GM21723 (cell line): Measurements from ENCODE around the gene CD28.
A peak's percentile ranks its signal among the peaks of the same experiment; 100 is the strongest.

Experiments used
- ATAC-seq: cut with Tn5 transposase; IDR thresholded peaks from one replicate; pipeline ENCODE4 v1.9.1; 2021; ENCODE audit warnings: mild to moderate bottlenecking, moderate library complexity; ENCODE audit not compliant: unreplicated experiment

Gene CD28

DNA sequence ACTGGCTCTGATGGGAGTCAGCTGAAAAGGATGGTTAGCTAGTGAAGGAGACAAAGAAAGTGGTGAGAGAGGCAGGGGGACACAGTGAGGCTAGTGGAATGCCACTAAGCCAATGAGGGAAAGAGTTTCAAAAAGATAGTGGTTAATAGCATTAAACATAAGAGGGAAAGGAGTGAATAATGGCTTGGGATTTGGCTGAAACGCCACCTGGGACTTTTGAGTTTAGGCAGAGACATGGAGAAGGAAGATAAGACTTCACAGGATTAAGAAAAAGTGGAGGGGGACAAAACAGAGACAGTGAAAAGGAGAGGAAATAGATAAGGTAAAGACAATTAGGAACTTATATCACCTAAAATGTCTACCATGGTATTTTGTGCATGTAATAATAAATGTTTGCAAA, 6.9 kb downstream of the CD28 start:
- no peak for ATAC-seq

DNA sequence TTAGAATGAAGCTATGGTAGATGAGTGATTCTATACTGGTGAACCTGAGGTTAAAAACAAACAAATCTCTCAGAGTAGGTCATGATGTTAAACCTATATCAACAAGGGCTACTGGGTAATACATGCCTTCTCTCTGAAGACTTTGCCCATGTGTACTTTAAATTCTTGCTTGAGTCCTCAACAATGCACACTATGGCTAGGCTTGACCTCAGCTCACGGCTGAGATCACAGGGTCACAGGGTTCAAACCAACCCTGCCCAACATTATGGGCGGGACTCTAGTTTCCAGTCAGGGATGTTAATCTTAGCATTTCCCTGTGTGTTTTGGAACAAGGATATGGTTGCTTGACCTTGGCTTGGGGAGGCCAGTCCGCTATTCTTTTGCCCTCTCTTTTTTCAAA, 7.7 kb downstream of the CD28 start:
- ATAC-seq, result no peak

DNA sequence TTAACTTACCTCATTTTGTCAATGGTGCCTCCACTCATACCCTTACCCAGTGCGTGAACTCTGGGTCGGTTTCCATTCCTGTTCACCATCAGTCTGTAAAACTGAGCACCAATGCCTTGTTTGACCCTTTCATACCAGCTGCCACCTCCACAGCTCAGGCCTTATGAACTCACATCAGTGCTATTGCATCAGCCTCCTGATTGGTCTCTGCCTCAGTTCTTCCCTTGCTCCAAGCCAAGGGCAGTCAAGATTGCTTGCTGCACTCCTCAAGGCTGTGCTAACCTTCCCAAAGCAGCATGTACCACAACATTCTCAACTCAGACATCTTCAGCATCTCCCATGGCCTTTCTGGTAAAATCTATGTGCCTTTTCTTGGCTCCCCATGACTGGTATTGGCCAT, 9.3 kb downstream of the CD28 start:
- no peak for ATAC-seq

GRCh38 chr2:203718087-203718486, 11.6 kb downstream of the CD28 start:
- ATAC-seq, result peak; percentile 85

GRCh38 chr2:203719456-203720410, 13.3 kb downstream of the CD28 start:
- no peak for ATAC-seq

DNA sequence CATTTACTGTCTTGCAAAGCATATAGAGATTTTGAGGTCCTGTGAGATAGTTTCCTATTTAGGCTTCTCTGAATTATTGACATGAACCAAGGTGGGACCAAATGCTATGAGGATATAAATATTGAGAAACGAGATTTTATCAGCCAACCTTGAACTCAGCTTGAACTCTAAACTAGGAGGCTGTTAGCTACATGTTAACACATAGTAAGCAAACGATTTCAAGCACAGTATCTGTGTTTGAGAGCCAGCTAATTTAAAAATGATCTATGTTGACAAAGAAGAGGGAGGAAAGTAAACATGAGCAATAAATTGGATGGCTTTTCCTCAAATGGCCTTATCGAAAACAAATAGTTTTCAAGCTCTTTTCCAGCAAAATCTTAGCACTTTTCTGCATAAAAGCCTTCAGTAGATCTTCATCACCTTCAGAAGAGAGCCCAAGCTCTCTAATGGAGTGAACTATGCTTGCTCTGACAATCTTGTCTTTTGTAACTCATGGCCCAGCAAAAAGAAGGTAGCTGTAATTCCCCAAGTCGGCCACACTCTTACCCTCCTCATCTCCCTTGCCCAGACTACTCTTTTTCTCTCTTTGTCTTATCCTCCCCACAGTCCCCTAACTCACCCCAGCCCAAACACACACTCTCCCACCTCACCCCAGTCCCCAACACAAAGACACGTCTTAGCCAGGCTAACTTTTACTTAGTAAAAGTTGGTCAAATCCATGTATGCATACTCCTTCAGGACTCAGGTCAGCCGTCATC, 14.7 kb downstream of the CD28 start:
- no peak for ATAC-seq

- ATAC-seq, result no peak
These were observed 15.4 kb downstream of the CD28 start for GRCh38 chr2:203721781-203722300.

DNA sequence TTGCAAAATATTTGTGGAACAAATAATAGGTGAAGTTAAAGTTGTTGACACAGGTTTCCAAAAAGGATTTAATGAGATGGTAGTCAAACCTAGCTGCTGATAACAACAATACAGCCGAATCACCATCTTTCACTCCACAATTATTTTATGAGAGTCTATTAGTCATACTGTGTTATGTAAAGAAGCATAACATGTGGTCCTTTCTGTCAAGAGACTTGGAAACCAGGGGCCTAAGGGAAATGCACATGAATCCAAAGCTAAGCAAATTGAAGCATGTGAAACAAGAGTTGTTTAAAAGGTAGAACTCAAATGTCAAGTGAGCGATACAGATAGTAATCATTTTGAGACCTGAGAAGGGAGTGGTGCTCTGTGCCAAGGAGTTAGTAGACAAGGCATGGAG, 16.0 kb downstream of the CD28 start:
- no peak for ATAC-seq

DNA sequence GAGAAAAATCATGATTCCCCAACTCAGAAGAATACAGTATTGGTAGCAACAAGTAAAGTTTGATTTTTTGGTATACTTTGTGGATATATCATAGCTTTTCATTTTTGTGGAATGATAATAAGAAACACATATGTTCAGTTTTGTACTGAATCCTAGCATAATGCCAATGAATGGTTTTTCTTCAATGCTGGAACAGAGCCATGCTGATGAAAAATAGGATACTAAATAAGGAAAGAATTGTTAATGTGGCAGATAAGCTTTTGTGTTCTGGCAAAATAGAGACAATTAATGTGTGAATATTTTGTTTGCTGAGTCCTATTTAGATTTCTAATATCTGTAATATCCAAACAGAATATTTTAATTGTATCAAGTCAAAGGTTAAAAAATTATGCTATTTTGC, 21.9 kb downstream of the CD28 start:
- no peak for ATAC-seq

GRCh38 chr2:203730076-203730729, 23.8 kb downstream of the CD28 start:
- peak; percentile 60 for ATAC-seq

- no peak for ATAC-seq
These were observed 24.4 kb downstream of the CD28 start for GRCh38 chr2:203730883-203731282.

DNA sequence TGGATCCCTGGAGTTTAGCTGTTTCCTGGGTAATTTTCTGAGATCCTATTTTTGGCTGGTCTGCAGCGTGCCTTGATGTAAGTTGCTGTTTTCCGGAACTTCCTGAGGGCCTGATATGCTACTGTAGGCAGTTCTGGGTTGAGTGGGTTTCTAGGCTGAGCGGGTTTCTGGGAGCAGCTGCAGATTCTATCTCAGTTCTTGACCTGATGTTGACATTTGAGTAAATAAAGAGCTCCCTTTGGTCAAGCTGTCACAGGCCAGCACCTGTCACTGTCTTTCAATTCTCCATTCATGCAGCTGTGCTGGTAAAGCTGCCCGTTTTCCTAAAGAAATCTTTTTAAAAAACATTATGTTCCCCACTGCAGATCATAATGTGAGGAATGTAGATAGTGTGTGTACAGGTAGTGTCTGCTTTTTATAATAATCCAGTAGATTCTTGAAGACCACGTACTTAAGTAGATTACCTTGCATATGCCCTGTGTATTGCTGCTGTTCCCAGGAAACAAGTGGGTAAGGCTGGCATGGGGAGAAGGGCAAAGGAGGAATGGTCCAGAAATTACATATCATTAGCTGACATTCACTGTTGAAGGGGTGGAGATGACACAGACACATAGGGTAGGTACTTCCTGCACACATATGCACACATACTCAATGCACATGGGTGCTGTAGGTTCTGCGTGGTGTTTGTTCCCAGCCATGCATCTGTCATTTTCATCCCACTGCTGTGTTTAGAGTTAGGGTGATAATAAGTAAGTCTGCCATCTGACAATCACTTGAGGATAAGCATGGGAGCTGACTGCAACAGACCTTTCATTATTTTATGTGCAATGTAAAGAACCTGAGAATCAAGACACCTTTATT, 25.9 kb downstream of the CD28 start:
- ATAC-seq, result no peak

- no peak for ATAC-seq
These were observed 26.6 kb downstream of the CD28 start for GRCh38 chr2:203732953-203733510.

GRCh38 chr2:203733684-203734083, 27.2 kb downstream of the CD28 start:
- ATAC-seq, result no peak

GRCh38 chr2:203734276-203734983, 28.0 kb downstream of the CD28 start:
- no peak for ATAC-seq

DNA sequence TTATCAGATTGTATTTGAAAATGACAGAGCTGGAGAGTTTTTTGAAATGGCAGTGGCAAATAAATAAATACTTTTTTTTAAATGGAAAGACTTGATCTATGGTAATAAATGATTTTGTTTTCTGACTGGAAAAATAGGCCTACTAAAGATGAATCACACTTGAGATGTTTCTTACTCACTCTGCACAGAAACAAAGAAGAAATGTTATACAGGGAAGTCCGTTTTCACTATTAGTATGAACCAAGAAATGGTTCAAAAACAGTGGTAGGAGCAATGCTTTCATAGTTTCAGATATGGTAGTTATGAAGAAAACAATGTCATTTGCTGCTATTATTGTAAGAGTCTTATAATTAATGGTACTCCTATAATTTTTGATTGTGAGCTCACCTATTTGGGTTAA, 30.9 kb downstream of the CD28 start:
- ATAC-seq, result peak; percentile 75

GRCh38 chr2:203739351-203739750, 32.9 kb downstream of the CD28 start:
- no peak for ATAC-seq

DNA sequence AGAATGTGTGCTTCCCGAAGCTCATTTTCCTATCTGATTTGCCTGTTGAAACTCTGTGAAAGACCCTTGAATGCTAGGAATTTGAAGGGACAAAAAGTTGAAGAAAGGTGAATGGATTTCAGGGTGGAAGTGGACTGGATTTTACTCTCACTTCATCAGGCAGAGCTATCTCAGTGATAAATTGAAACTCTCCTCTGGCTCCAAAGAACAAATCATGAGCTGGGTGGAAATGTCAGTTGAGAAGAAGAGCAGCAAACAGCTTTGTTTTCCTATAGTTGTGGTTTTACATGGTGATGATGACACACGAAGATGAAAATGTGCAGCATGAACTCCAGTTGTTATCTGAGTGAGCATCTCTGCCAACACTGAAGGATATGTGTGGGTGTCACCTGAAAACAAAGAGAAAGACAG, 34.4 kb downstream of the CD28 start:
- ATAC-seq, result no peak

- no peak for ATAC-seq
These were observed 35.1 kb downstream of the CD28 start for GRCh38 chr2:203741566-203741965.
